Raji (cell line): ENCODE measurements around the gene ITGB1.

Source experiments
- POLR2A ChIP-seq: IDR thresholded peaks from 2 replicates; pipeline ENCODE4 v1.6.1; 2011; ENCODE audit warnings: low read depth, low read length, control low read depth; ENCODE audit not compliant: insufficient read depth

The ITGB1 gene

GRCh38 chr10:32882076-32882475 lies 76.0 kb downstream of the ITGB1 start:
- no peak for TF ChIP-seq POLR2A

DNA sequence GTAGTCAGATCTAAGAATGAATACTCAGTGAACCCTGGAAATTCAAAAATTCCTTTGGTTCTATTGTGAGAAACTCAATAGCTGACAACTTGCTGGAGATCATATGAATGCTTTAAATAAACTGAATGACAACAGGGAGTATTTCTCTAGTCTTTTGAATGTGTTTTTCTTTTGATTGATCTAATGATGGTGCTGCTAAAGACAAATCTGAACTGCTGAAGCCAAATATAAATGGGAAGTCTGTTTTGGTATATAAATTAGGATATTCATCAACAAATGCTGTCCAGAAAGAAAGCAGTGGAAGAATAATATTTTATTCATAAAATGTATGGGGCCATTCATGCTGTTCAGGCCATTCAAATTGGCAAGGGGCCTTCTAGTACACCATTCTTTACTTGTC lies 79.4 kb downstream of the ITGB1 start:
- no peak for TF ChIP-seq POLR2A

GRCh38 chr10:32877915-32878314 lies 80.1 kb downstream of the ITGB1 start:
- TF ChIP-seq POLR2A, result no peak

DNA sequence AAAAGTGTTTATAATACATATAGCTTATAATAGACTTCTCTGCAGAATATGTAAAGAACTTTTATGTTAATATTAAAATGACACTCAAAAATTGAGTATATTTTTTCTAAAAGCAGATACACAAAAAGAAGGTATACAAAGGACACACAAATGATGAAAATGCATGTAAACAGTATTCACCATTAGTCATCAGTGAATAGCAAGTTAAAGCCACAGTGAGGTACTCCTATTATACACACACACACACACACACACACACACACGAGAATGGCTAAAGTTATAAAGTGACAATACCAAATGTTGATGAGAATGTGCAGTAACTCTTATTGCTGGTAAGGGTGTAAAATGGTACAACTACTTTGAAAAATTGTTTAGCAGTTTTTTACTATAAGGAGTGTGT lies 92.9 kb downstream of the ITGB1 start:
- TF ChIP-seq POLR2A, result no peak

GRCh38 chr10:32854435-32854834 lies 103.6 kb downstream of the ITGB1 start:
- TF ChIP-seq POLR2A, result no peak

- TF ChIP-seq POLR2A, result no peak
These were observed 106.7 kb downstream of the ITGB1 start for GRCh38 chr10:32851301-32851700.
